Ascending aorta (tissue), 2 donors: ENCODE results near the gene ZNF429. TPM values are rescaled to one million over a fixed set of nuclear protein-coding genes. Genes with fewer than 3 reads are reported as not detected.
"Not testable (repeated sequence)": the region's sequence is repeated elsewhere in the genome, so short reads cannot be mapped to it uniquely, and the experiment has no call there.

ENCODE experiments used
- DNase-seq, 2 donors: peaks; one replicate each; pipeline ENCODE4 v3.0.0-alpha.2; 2019; ENCODE audit warnings: low spot score in 2 of 2
- H3K27ac ChIP-seq, 2 donors: fragments of 200-600 bp; sonication (generic); one replicate each; pipeline ENCODE4 v1.5.1; 2016 to 2017; ENCODE audit warnings: mild to moderate bottlenecking in 1 of 2
- H3K27me3 ChIP-seq: fragments of 200-600 bp; sonication (generic); one replicate; pipeline ENCODE4 v1.5.1; 2017
- H3K36me3 ChIP-seq, 2 donors: fragments of 200-600 bp; sonication (generic); one replicate each; pipeline ENCODE4 v1.5.1; 2016
- H3K4me1 ChIP-seq, 2 donors: fragments of 200-600 bp; sonication (generic); one replicate each; pipeline ENCODE4 v1.5.1; 2016 to 2017; ENCODE audit warnings: mild to moderate bottlenecking in 1 of 2
- H3K4me3 ChIP-seq, 2 donors: fragments of 200-600 bp; sonication (generic); one replicate each; pipeline ENCODE4 v1.5.1; 2016 to 2017; ENCODE audit warnings: mild to moderate bottlenecking in 1 of 2
- H3K9me3 ChIP-seq, 2 donors: fragments of 200-600 bp; sonication (generic); one replicate each; pipeline ENCODE4 v1.5.1; 2016
- CTCF ChIP-seq, 3 experiments: fragments of 200-600 bp in 2 of 3; fragments of 450-650 bp in 1 of 3; sonication (generic) in 2 of 3; IDR thresholded peaks; one replicate each; pipeline ENCODE4 v1.5.1; 2016 to 2019; ENCODE audit warnings: antibody characterized with exemption in 3 of 3, mild to moderate bottlenecking in 1 of 3, moderate library complexity in 1 of 3
- intact Hi-C: fragments of 100-400 bp; cut with DNase I; formaldehyde crosslinking; loops from one replicate; pipeline ENCODE4 v1.15.1; 2023
- total RNA-seq: library from RNA; depleted of rRNA; stranded (reverse); fragments of >200 nt; gene quantifications from one replicate; pipeline ENCODE4 v1.1.0, GENCODE V29; 2016

The ZNF429 gene
- total RNA-seq, 1 donor from 2014 or later = 1.9 TPM

DNA sequence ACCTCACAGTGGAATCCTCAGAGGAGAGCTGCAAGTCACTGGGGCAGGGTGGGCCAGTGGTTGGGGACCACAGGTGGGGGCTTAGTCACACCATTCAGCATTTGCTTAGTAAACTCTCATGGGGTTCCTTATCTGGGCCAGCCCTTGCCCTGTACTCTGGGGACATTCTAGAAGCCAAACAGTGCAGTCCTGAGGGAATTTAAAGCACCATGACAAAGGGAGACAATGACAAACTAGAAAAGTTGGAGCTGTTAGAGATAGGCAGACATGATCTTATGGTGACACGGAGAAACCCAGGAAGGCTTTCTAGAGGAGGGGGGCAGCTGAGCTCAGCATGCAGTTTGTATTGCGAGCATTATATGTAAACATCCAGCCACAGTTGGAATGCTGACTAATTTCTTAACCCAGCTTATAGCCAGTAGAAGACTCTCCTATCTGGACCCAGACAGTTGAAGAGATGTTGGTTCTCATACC, 87.6 kb downstream of the ZNF429 start:
- intact Hi-C loops = no loop called here
- Histone ChIP-seq H3K9me3 (no peaks in the 10 kb centered on the region), H3K36me3 (no peaks in the 10 kb centered on the region), H3K27me3 (no peaks in the 10 kb centered on the region), H3K4me1 (no peaks in the 10 kb centered on the region), H3K27ac (no peak overlapping the region), H3K4me3 (no peak overlapping the region)
- TF ChIP-seq CTCF (IDR thresholded peaks at IDR 0.05) = no peak
- DNase-seq = no peak

DNA sequence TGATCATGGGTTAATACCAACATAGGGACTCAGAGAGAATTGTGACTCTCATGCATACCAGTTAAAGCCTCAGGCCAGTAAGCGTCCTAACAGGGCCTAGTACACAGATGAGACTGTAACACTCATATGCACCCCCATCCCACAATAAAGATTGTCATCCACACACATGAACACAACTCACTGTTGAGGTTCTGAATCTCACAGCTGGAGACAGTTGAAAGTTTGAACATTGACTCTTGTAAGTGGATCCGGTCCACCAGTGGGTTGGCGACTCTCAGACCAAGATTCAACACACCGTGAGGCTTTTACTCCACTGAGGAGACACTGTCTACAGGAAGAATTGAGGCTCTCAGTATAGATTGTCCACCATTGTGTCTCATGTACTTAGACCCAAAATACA, 88.1 kb downstream of the ZNF429 start:
- Histone ChIP-seq H3K27ac (no peak overlapping the region), H3K36me3 (no peaks in the 10 kb centered on the region), H3K9me3 (no peaks in the 10 kb centered on the region), H3K4me3 (no peak overlapping the region), H3K4me1 (no peaks in the 10 kb centered on the region), H3K27me3 (no peaks in the 10 kb centered on the region)
- no peak for TF ChIP-seq CTCF (IDR thresholded peaks at IDR 0.05)
- intact Hi-C loops = no loop called here
- no peak for DNase-seq

DNA sequence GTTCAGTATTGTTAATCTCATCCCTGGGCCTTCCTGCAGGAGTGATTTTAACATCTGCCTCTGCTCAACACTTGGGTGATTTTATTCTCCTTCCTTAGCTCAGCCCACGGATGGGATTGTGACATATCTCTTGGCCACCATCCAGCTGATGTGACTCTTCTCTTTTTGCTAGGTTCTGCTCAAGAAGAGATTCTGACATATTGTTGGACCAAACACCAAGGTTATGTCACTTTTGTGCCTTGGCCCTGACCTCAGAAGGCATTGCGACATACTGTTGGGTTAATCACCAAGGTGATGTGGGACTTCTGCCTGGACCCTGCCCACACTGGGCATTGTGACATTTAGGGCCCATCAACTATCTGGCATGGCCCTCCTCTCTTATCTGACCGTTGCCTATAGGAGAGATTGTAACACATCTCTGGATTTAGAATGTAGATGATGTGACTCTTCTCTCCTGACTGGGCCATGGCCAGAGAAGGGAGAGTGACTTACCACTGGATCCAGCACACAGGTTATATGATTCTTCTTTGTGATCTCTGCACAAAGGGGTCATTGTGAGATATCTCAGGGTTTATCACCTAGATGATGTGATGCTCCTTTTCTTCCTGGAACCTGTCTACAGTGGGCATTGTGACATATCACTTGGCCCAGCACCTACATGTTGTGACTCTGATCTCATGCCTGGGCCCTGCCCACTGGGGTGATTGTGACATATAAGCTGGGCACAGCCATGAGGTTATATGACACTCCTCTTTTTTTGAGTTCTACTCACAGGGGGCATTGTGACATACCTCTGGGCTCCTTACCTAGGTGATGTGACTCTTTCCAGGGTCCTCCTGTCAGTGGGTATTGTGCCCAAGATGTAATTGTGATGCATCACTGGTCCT, 88.8 kb downstream of the ZNF429 start:
- H3K36me3 ChIP-seq = no peaks in the 10 kb centered on the region
- no peaks in the 10 kb centered on the region for H3K9me3 ChIP-seq
- TF ChIP-seq CTCF (IDR thresholded peaks at IDR 0.05) = no peak
- DNase-seq = no peak
- intact Hi-C loops = no loop called here
- H3K4me3 ChIP-seq = no peak overlapping the region
- H3K27ac ChIP-seq = no peak overlapping the region
- no peaks in the 10 kb centered on the region for H3K27me3 ChIP-seq
- H3K4me1 ChIP-seq = no peaks in the 10 kb centered on the region

GRCh38 chr19:21595185-21595584, 89.8 kb downstream of the ZNF429 start:
- Histone ChIP-seq H3K9me3 (no peaks in the 10 kb centered on the region), H3K36me3 (no peaks in the 10 kb centered on the region), H3K27ac (no peak overlapping the region), H3K4me3 (no peak overlapping the region), H3K27me3 (no peaks in the 10 kb centered on the region), H3K4me1 (no peaks in the 10 kb centered on the region)
- no peak for TF ChIP-seq CTCF (IDR thresholded peaks at IDR 0.05)
- intact Hi-C loops = no loop called here
- no peak for DNase-seq

DNA sequence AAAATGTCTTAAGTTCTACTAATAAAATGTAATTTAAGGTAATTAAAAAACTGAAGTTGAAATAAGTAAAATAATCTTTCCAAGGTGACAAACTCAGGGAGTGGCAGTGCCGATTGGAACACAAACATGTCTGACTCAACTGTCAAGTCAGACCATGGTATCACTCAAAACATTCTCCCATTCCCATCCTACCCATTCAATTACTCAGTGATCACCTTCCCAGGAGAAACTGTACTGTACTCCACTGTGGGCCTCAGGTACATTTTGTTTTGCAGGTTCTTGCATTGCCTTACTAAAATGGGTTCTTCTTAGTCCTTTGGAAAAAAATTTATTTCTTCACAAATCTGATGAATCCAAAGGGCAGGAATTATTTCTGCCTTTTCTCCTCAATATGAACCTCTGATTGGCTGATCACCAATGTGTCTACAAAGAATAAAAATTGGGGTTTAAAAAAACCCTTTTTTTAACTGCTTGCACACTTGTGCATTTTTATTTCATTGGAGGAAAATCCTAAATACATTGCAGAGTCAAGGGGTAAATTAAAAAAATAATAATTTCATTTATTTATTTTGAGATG, 96.8 kb downstream of the ZNF429 start:
- H3K27ac ChIP-seq = no peak overlapping the region

DNA sequence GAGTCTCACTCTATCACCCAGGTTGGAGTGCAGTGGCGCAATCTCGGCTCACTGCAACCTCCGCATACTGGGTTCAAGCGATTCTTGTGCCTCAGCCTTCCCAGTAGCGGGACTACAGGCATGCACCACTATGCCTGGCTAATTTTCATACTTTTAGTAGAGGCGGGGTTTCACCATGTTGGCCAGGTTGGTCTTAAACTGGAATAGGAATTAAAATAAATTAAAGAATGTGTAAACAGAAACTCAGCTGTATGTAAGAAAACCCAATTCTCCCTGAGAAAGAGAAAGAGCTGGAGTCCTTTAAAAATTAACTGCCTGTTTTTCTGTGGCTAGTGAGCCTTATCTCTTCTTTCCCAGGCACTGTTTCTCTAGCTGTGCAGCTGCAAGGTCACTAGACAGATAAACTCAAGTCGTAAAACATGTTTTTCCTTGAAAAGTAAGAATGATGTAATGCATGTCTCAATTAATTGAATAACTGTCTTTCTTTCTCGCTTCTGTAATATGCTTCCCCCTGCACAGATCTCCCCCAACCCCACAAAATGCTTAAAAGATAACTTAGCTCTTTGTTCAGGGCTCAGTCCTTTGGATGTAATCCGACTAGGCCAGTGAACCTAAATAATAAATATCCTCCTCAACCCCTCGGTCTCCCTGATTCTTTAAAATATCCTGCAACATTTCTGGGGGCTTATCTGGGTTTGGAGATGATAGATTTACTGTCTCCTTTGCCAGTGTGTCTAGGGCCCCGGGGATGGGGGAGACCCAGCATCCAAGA, 97.4 kb downstream of the ZNF429 start:
- Histone ChIP-seq H3K4me3 (peak overlapping the region in 1 of 2 donors; percentile 69), H3K27ac (peak overlapping the region in 1 of 2 donors; percentile 75)
- H3K4me1 ChIP-seq, H3K9me3 ChIP-seq, H3K27me3 ChIP-seq, H3K36me3 ChIP-seq, DNase-seq, intact Hi-C loops: not testable (repeated sequence)

More for the DNA sequence above, 96.8 kb downstream of the ZNF429 start:
- H3K4me3 ChIP-seq = peak overlapping the region in 1 of 2 donors; percentile 69
- no peak for DNase-seq
- no peak for TF ChIP-seq CTCF (IDR thresholded peaks at IDR 0.05)
- peaks cover 0 to 4% of the 10 kb centered on the region in 2 donors for H3K4me1 ChIP-seq
- intact Hi-C loops = no loop called here
- no peaks in the 10 kb centered on the region for H3K9me3 ChIP-seq
- H3K27me3 ChIP-seq = no peaks in the 10 kb centered on the region
- no peaks in the 10 kb centered on the region for H3K36me3 ChIP-seq
